ENCODE data around the gene MTUS2.

The MTUS2 gene

GRCh38 chr13:29464105-29464679, 644.1 kb downstream of the MTUS2 start:
- no peak for DNase-seq

- no peak for DNase-seq
These were observed 645.7 kb downstream of the MTUS2 start for GRCh38 chr13:29465741-29466293.

GRCh38 chr13:29471551-29471950, 651.4 kb downstream of the MTUS2 start:
- no peak for DNase-seq

DNA sequence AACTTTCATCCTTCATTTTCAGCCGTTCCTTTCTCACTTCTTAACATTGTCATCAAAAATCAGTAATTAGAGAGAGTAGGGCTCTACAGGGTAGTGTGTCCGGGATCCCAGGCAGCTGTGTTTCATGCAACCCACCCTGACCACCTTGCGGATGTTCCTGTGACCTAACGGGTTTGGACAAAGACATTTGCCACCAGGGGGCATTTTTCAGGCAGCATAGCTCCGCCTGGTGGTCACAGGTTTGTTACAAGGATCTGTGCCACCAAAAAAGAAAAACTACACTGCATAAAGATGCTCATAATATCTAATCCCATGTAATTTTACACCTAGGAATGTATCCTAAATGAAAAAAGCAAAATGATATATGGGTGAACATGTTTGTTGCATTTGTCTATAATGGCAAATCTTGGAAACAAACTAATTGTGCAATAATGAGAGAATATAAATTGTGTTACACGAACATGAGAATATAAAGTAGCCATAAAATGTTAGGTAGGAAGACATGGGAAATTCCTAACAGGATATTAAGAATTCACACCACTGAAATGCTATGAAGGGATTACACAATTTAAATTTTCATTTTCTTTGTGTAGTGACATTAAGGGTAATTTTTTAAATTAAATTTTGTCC, 652.3 kb downstream of the MTUS2 start:
- peak; percentile 16 for DNase-seq

GRCh38 chr13:29473166-29473565, 653.0 kb downstream of the MTUS2 start:
- no peak for DNase-seq

DNA sequence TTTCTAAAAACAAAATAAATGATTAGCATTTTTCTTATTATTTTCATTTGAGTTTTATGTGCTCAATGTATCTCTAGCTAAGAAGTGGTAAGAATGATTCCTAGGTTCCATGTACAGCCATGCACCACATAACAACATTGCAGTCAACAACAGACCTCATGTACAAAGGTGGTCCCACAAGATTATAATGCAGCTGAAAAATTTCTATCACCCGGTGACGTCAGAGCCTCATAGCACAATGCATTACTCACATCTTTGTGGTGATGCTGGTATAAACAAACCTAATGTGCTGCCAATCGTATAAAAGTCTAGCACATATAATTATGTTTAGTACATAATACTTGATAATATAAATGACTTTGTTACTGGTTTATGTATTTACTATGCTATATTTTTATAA, 654.9 kb downstream of the MTUS2 start:
- DNase-seq = no peak

GRCh38 chr13:29476046-29476445, 655.9 kb downstream of the MTUS2 start:
- DNase-seq = no peak

DNA sequence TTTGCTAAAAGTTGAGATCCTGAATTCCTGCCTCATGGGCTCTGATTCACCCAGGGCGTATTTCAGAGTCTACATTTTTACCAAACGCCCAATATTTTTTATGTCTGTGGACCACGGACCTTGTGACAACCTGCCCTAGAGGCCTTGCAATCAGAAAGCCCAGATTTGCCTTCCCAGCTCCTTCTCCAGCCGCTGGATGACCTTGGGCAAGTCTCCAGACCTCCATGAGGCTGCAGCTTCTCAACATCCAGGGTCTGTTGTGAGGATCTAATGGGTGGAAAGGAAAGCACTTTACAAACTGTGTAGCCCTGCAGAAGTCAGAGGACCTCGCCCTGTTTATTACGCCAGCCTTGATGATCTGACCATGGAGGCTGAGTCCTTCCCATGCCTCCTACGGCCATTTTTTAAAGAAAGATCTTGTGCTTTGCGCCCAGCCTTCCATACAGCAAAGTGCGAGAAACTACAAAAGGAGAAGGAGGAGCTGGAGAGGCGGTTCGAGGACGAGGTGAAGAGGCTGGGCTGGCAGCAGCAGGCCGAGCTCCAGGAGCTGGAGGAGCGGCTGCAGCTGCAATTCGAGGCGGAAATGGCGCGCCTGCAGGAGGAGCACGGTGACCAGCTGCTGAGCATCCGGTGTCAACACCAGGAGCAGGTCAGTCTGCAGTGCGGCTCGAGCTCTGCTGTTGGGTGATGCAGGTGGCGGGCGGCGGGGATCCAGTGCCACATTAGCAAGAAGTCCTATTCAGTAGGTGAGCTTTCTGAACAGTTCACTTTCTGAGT, 659.8 kb downstream of the MTUS2 start:
- DNase-seq = peak; percentile 70

DNA sequence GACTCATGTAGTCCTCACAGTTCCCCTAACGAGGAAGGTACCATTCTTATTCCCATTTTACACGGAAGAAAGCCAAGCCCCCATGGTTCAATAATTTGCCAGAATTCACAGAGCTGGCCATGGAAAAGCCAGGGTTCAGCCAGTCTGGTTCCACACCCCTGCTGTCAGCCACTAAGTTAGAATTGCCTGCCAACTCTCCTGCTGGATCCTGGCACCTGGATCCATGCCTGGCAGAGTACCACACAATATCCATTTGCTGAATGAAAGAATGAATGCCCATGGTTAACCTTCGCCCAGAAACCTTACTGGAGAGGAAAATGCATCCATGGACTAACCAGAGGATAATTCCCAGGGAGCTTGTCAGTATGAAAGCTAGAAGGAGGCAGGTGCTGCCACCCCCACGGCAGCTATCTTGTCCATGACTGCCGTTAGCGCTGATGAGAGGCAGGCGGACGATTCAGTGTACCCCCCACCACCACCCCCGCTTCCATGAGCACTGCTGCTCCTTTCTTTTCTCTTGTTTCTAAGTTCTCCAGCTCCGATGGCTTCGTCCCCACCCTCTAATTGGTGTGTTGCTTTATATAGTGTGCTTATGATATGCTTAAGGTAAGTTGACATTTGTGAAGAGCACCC, 660.9 kb downstream of the MTUS2 start:
- DNase-seq = no peak

GRCh38 chr13:29481603-29482002, 661.5 kb downstream of the MTUS2 start:
- DNase-seq = no peak

- DNase-seq = no peak
These were observed 662.4 kb downstream of the MTUS2 start for GRCh38 chr13:29482504-29482903.

DNA sequence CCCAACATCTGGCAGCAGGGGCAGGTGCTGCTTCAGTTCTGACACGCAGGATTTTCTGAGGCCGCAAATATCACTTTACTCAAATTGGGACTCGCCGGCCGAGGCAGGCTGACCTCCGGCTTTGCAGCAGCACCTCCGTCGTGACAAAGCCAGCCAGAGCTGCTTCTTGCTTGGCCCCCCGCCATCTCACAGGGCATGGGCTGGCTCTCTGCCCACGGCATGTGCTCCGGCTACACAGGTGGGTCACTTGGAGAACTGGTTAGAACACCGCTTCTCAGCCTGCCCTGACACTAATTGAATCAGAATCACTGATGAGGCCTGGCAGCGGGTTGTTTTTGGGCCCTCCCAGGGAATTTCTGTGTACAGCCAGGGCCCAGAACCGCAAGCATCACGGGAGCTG, 663.1 kb downstream of the MTUS2 start:
- no peak for DNase-seq

DNA sequence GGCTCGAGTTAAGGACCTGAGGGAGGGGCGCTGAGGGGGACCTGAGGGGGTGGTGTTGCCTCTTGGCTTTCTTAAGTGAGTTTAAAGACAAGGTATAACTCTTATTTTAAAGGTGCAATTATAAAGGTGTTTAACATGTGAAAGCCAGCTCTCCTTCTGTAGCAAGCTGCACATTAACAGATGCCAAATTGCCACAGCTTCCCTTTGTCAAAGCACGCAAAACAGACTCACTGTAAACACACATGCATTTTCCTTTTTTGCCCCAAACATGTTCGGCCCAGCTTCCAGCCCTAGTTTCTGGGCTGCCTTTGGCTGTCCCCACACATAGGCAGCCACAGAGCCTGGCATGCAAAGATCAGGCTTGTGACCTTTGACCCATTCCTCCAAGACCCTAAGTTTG, 663.5 kb downstream of the MTUS2 start:
- no peak for DNase-seq

DNA sequence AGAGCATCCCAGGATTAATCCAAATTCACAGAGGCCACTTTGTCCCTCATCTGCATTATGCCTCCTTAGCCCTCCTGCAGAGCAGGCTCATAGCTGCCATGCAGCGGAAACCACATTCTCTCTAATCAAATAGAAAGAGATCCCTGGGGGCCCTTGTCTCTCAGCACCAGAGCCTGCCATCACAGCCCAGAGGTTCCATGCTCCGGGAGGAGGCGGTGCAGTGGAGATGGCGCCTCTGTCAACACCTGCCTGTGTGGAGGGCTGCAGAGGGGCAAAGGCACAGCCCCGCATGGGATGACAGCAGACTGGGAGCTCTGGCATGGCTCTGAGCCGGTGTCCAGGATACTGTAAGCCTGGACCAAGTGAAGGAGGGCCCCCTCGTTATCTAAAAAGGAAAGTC, 664.1 kb downstream of the MTUS2 start:
- DNase-seq = peak; percentile 43

DNA sequence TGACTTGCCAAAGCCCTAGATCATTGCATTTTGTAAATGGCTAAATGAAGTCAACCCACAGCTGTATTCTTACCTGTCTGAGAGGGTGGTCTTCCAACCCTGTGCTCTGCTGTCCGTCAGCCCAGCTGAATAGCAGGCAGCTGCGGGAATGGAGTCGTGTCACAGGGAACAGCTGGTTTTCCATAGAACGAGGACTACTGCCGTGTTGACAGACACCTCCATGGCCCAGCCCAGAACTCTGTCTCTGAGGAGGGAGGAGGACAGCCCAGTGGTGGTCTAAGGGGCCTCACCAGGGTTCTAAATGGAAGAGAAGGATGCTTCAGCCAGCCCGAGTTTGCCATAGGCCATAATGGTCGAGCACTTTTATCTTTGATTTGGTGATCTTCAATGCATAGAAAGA, 664.7 kb downstream of the MTUS2 start:
- no peak for DNase-seq

- DNase-seq = no peak
These were observed 666.4 kb downstream of the MTUS2 start for GRCh38 chr13:29486551-29486950.

DNA sequence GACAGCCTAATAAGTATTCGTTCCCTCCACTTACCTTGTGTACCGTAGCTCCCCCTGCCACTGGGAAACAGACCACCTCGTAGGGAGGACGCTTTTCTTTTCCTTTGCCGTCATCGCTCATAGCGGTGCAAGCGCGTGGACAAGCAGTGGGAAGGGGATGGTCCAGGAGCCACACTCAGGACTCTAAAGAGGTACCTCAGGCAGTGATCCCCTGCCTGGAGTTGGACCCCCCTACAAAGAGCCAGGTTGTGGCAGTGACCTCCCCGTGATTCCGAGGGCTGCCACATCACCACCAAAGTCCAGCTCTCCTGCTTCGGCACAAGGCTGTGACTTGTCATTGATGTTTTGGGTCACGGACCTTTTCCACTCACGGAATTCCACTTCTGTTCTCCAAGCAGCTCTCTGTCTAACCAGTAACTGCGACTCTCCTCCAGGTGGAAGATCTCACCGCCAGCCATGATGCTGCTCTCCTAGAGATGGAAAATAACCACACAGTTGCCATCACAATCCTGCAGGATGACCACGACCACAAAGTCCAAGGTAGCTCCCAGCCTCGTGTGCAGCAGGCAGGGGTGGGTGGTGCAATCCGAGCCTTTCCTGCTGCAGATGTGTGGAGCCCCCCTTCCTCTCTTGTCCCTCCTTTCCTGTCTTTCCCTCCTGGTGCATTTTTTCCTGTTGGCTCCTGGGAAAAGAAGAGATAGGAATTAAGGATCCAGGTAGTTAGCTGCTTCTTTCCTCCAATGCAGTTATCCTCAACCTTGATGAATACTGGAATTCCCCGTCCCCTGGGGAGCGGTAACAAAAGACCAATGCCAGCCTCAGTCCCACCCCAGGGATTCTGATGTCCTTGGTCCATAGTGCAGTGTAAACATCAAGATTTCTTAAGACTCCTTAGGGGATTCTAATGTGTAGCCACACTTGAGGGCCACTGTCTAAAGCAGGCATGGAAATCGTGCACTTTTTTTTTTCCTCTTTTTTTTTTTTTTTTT, 667.6 kb downstream of the MTUS2 start:
- DNase-seq = no peak

DNA sequence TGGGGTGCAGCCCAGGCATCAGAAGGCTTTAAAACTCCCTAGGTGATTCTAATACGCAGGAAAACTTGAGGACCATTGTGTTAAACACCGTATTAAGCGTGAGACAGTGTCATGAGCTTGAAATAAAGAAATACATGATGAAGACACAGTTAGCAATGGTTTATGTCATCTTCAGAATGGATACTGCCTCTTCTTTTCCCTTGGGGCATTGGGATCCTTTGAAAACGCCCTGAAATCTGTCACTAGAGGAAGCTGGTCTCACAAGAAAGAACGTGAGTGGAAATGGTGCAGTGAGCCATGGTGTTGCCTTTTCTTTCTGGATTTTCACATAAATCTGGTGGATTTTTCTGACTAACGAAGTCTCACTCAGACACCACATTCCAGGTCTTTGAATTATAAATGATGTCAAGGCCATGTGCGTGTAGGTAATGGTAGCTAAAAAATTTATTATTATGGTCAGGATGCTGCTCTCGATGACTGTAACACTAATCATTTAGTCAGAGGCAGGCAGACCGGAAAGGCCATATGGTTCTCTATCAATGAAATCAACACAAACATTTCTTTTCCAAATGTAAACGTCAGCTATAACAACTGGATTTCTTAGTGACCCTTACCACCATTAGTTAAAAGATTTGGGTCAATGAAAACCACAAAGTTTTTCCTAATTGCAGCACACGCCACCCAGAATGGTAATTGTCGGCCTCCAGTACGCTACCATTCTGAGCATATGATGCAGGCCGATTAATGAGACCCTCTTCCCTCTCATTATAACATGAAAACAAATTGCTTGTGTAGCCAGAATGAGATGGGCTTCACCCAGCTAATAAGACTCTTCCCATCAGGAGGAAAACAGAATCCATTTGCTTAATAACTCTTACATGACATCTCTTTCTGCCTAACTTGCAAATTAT, 669.8 kb downstream of the MTUS2 start:
- DNase-seq = no peak

GRCh38 chr13:29490561-29490885, 670.4 kb downstream of the MTUS2 start:
- no peak for DNase-seq

DNA sequence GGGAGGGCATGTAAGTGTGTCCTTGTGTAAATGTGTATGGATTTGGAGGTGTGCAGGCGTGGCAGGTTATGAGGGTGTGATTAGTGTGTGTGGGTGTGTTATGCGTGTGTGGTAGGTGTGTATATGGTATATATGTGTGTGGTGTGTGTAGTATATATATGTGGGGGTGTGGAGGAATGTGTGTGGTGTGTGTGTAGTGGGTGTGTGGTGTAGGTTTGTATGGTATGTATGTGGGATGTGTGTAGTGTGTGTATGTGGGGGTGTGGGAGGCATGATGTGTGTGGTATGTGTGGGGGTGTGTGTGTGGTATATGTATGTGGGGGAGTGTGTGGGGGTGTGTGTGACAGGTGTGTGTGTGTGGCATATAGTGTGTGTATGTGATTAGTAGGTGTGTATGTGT, 671.1 kb downstream of the MTUS2 start:
- no peak for DNase-seq

GRCh38 chr13:29493796-29494195, 673.7 kb downstream of the MTUS2 start:
- no peak for DNase-seq

All from NCI-H146 (cell line).